ENCODE data around the gene FRAT1. TPM values are rescaled to one million over a fixed set of nuclear protein-coding genes. Genes with fewer than 3 reads are reported as not detected.

FRAT1 gene
- total and polyA plus RNA-seq, 4 experiments from 2014 or later, result 9.0 to 21.8 (median 16.4) TPM

DNA sequence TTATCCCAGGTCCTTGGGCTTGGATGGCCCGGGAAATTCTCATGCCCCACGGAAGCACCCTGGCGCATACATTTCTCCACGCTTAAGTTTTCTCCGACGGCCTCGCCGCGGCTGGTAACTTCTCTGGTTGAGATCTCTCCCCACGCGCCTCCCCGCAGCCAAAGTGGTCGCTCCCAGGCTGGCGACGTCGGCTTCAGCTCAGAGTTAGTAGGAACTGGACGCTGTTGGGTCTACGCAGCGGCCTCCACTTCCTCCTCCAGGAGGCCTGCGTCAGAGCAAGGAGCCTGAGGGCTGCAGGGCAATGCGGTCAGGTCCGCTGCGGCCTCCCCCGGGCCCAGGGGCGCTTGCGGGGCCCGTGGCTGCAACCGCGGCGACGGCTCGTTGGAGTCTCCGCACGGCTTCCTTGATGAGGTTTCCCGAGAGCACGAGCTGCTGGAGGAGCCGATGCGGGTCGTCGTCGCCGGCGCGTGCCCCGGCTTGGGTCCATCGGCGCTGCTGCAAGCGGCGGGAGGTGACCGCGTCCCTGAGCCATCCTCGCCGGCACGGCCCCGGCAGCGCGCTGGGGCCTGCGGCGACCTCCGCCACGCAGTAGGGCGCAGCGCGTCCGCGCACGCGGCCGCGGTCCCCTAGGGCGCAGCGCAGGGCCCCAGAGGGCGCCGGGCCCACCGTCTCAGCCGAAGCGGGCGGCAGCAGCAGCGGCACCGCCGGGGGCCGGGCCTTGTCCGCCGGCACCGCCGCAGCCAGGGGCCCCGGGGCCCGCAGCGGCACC, 14.7 kb downstream of the FRAT1 start:
- H3K4me1 ChIP-seq (ENCODE audit: insufficient read depth, low read length), result peaks cover 35% of the 10 kb centered on the region
- peaks cover 0 to 1% of the 10 kb centered on the region in 2 donors for H3K27me3 Mint-ChIP-seq
- H3K36me3 ChIP-seq (ENCODE audit: insufficient read depth, low read length), result peaks cover 4% of the 10 kb centered on the region
- peak overlapping the region; percentile 88 to 94 (median 92) for H3K27ac Mint-ChIP-seq
- peaks cover 9 to 26% of the 10 kb centered on the region in 2 donors for H3K36me3 Mint-ChIP-seq
- H3K4me1 Mint-ChIP-seq, result peaks cover 27 to 50% (median 36%) of the 10 kb centered on the region in 4 donors
- no peaks in the 10 kb centered on the region for H3K9me3 ChIP-seq (ENCODE audit: control insufficient read depth in 1 of 2, low read length in 2 of 2)
- H3K27me3 ChIP-seq (ENCODE audit: insufficient read depth, low read length), result no peaks in the 10 kb centered on the region
- CTCF ChIA-PET (ENCODE audit: partially characterized antibody), result interaction anchor here (0.8 to 5.6 kb wide), 9 partner anchors 9 to 68 kb away, joined by 3 to 31 read pairs (median 6); partner anchors contain the start of genes FRAT1 and RRP12
- H3K9me3 Mint-ChIP-seq, result no peaks in the 10 kb centered on the region
- POLR2A ChIA-PET (ENCODE audit: partially characterized antibody), result interaction anchor here (0.6 to 8.7 kb wide), 11 partner anchors 8 to 802 kb away, joined by 3 to 265 read pairs (median 4); partner anchors contain the start of genes ARHGAP19, FRAT1, PGAM1 and RRP12
- H3K27ac ChIP-seq (ENCODE audit: low read depth, low read length), result peak overlapping the region; percentile 98
- peak overlapping the region; percentile 64 to 67 for H3K4me3 ChIP-seq (ENCODE audit: low read length in 2 of 2)
- H3K4me3 Mint-ChIP-seq, result peak overlapping the region; percentile 88 to 95 (median 92)
- intact Hi-C loops (cut with micrococcal nuclease), result loop anchor here (1.0 to 2.0 kb wide), 6 partner anchors 13 to 1639 kb away; partner anchors contain the start of genes ARHGAP19, MMS19, RRP12 and UBTD1
- peak in 3 of 5 donors; percentile 14 to 29 (median 25) for DNase-seq

- Histone ChIP-seq H3K4me1 (ENCODE audit: insufficient read depth, low read length) (peaks cover 35% of the 10 kb centered on the region), H3K4me3 (ENCODE audit: low read length in 2 of 2) (peak within 1 kb of the TSS; percentile 64 to 67), H3K27ac (ENCODE audit: low read depth, low read length) (peak within 1 kb of the TSS; percentile 98), H3K9me3 (ENCODE audit: control insufficient read depth in 1 of 2, low read length in 2 of 2) (no peaks in the 10 kb centered on the region), H3K36me3 (ENCODE audit: insufficient read depth, low read length) (peaks cover 4% of the 10 kb centered on the region), H3K27me3 (ENCODE audit: insufficient read depth, low read length) (no peaks in the 10 kb centered on the region)
- peaks cover 0 to 2% (median 0%) of the 10 kb centered on the region in 8 donors for H3K9me3 Mint-ChIP-seq
- peaks cover 0 to 1% of the 10 kb centered on the region in 2 donors for H3K27me3 Mint-ChIP-seq
- peaks cover 9 to 20% of the 10 kb centered on the region in 2 donors for H3K36me3 Mint-ChIP-seq
- ChIA-PET POLR2A (ENCODE audit: partially characterized antibody) (interaction anchor here (1.1 to 8.7 kb wide), 7 partner anchors 9 to 91 kb away, joined by 3 to 265 read pairs (median 11); partner anchors contain the start of genes ARHGAP19, FRAT1, PGAM1 and RRP12), CTCF (ENCODE audit: partially characterized antibody) (interaction anchor here (0.9 to 5.6 kb wide), 2 partner anchors 15 to 56 kb away, joined by 5 to 31 read pairs; partner anchors contain the start of gene FRAT1)
- H3K27ac Mint-ChIP-seq, result peak within 1 kb of the TSS; percentile 88 to 95 (median 93)
- intact Hi-C loops (cut with micrococcal nuclease), result loop anchor here (1.0 to 2.0 kb wide), 5 partner anchors 14 to 1640 kb away; partner anchors contain the start of genes ARHGAP19, MMS19, RRP12 and UBTD1
- H3K4me3 Mint-ChIP-seq, result peak within 1 kb of the TSS; percentile 88 to 95 (median 92)
- DNase-seq, result peak; percentile 86 to 95 (median 92)
- peaks cover 26 to 44% (median 34%) of the 10 kb centered on the region in 4 donors for H3K4me1 Mint-ChIP-seq
Observed at GRCh38 chr10:97334370-97335175, 15.5 kb downstream of the FRAT1 start, which contains the start of gene FRAT2. TSS of gene FRAT2 (minus strand) at chr10:97334729. CDS start at chr10:97334572, 157 bp downstream.

- CTCF ChIA-PET (ENCODE audit: partially characterized antibody), result no interaction called here
- peaks cover 31% of the 10 kb centered on the region for H3K4me1 ChIP-seq (ENCODE audit: insufficient read depth, low read length)
- H3K9me3 ChIP-seq (ENCODE audit: control insufficient read depth in 1 of 2, low read length in 2 of 2), result no peaks in the 10 kb centered on the region
- peak overlapping the region in 6 of 7 donors; percentile 10 to 90 (median 68) for H3K27ac Mint-ChIP-seq
- H3K27ac ChIP-seq (ENCODE audit: low read depth, low read length), result peak overlapping the region; percentile 98
- POLR2A ChIA-PET (ENCODE audit: partially characterized antibody), result interaction anchor here (8.7 kb wide), 1 partner anchor 15 kb away, joined by 265 read pairs; the partner anchor contains the start of gene FRAT1
- H3K4me1 Mint-ChIP-seq, result peaks cover 22 to 38% (median 30%) of the 10 kb centered on the region in 4 donors
- H3K36me3 Mint-ChIP-seq, result peaks cover 4 to 16% of the 10 kb centered on the region in 2 donors
- peaks cover 0 to 2% (median 0%) of the 10 kb centered on the region in 8 donors for H3K9me3 Mint-ChIP-seq
- H3K4me3 Mint-ChIP-seq, result peak overlapping the region; percentile 62 to 86 (median 73)
- no peaks in the 10 kb centered on the region for H3K27me3 ChIP-seq (ENCODE audit: insufficient read depth, low read length)
- peaks cover 0 to 1% of the 10 kb centered on the region in 2 donors for H3K27me3 Mint-ChIP-seq
- DNase-seq, result no peak
- peaks cover 1% of the 10 kb centered on the region for H3K36me3 ChIP-seq (ENCODE audit: insufficient read depth, low read length)
- intact Hi-C loops (cut with micrococcal nuclease), result loop anchor here (2.0 kb wide), 1 partner anchor 1640 kb away; no protein-coding TSS in a partner anchor
- H3K4me3 ChIP-seq (ENCODE audit: low read length in 2 of 2), result peak overlapping the region in 1 of 2 donors; percentile 67
Observed at GRCh38 chr10:97335188-97335619, 16.1 kb downstream of the FRAT1 start.

GRCh38 chr10:97336006-97336405, 16.9 kb downstream of the FRAT1 start:
- H3K4me3 Mint-ChIP-seq, result peak overlapping the region in 7 of 8 donors; percentile 61 to 76 (median 71)
- peaks cover 0 to 2% (median 0%) of the 10 kb centered on the region in 8 donors for H3K9me3 Mint-ChIP-seq
- Histone ChIP-seq H3K27ac (ENCODE audit: low read depth, low read length) (no peak overlapping the region), H3K27me3 (ENCODE audit: insufficient read depth, low read length) (no peaks in the 10 kb centered on the region), H3K4me3 (ENCODE audit: low read length in 2 of 2) (no peak overlapping the region), H3K36me3 (ENCODE audit: insufficient read depth, low read length) (no peaks in the 10 kb centered on the region), H3K9me3 (ENCODE audit: control insufficient read depth in 1 of 2, low read length in 2 of 2) (no peaks in the 10 kb centered on the region), H3K4me1 (ENCODE audit: insufficient read depth, low read length) (peaks cover 25% of the 10 kb centered on the region)
- H3K27ac Mint-ChIP-seq, result peak overlapping the region in 5 of 7 donors; percentile 74 to 90 (median 80)
- no peak for DNase-seq
- H3K36me3 Mint-ChIP-seq, result peaks cover 4 to 15% of the 10 kb centered on the region in 2 donors
- intact Hi-C loops (cut with micrococcal nuclease), result no loop called here
- H3K27me3 Mint-ChIP-seq, result peaks cover 0 to 1% of the 10 kb centered on the region in 2 donors
- ChIA-PET CTCF (ENCODE audit: partially characterized antibody) (no interaction called here), POLR2A (ENCODE audit: partially characterized antibody) (no interaction called here)
- H3K4me1 Mint-ChIP-seq, result peaks cover 21 to 33% (median 28%) of the 10 kb centered on the region in 4 donors

- intact Hi-C loops (cut with micrococcal nuclease), result no loop called here
- Mint-ChIP-seq H3K27ac (peak overlapping the region in 4 of 7 donors; percentile 27 to 90 (median 81)), H3K4me3 (peak overlapping the region in 2 of 8 donors; percentile 61 to 76), H3K27me3 (peaks cover 0 to 1% of the 10 kb centered on the region in 2 donors), H3K4me1 (peaks cover 17 to 29% (median 24%) of the 10 kb centered on the region in 4 donors), H3K36me3 (peaks cover 0 to 12% of the 10 kb centered on the region in 2 donors), H3K9me3 (peaks cover 0 to 2% (median 0%) of the 10 kb centered on the region in 8 donors)
- CTCF ChIA-PET (ENCODE audit: partially characterized antibody), result no interaction called here
- Histone ChIP-seq H3K27ac (ENCODE audit: low read depth, low read length) (no peak overlapping the region), H3K36me3 (ENCODE audit: insufficient read depth, low read length) (no peaks in the 10 kb centered on the region), H3K27me3 (ENCODE audit: insufficient read depth, low read length) (no peaks in the 10 kb centered on the region), H3K9me3 (ENCODE audit: control insufficient read depth in 1 of 2, low read length in 2 of 2) (no peaks in the 10 kb centered on the region), H3K4me1 (ENCODE audit: insufficient read depth, low read length) (peaks cover 21% of the 10 kb centered on the region), H3K4me3 (ENCODE audit: low read length in 2 of 2) (no peak overlapping the region)
- POLR2A ChIA-PET (ENCODE audit: partially characterized antibody), result no interaction called here
- no peak for DNase-seq
Observed at GRCh38 chr10:97336446-97336845, 17.4 kb downstream of the FRAT1 start.

DNA sequence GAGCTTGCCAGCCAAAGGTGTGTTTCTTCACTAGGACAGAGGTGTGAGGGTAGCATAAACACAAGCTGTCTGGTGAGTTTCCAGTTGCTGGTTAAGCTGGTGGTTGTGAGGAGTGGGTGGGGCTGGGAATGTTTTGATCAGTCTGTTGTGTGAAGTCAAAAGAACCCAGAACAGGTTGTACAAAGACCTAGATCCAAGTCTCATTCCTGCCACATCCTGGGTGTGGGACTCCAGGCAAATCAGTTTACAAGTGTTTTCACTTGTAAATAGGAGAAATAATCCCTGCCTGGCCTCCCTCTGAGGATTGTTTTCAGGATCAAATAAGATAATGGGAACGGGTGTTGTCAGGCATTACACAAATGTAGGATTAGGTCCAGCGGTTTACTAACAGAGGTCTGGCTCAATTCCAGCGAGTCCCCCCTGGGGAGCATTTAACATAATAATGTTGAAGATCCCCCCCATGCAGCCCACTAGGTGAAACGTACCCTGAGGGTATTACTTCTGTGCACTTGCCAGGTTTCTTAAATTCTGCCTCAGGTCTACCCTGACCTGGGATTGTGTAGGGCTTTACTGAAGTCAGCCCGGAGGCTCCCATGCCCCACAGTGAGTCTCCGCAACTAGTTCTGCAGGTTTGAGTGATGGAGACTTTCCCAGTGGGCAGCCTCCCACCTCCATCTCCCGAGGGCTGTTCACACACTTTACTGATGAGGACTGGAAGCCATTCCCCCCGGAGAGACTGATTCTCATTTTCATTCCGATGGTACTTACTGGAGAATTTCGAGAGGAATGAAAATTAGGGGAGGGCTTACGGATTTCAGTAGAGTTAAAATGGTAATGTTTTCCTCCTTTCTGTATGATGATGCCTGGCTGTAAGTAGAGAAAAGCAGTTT, 18.1 kb downstream of the FRAT1 start:
- no peaks in the 10 kb centered on the region for H3K9me3 ChIP-seq (ENCODE audit: control insufficient read depth in 1 of 2, low read length in 2 of 2)
- H3K4me1 ChIP-seq (ENCODE audit: insufficient read depth, low read length), result peaks cover 13% of the 10 kb centered on the region
- H3K4me3 Mint-ChIP-seq, result peak overlapping the region in 1 of 8 donors; percentile 76
- peaks cover 0 to 1% of the 10 kb centered on the region in 2 donors for H3K27me3 Mint-ChIP-seq
- H3K27ac ChIP-seq (ENCODE audit: low read depth, low read length), result no peak overlapping the region
- no peak for DNase-seq
- no peak overlapping the region for H3K4me3 ChIP-seq (ENCODE audit: low read length in 2 of 2)
- H3K4me1 Mint-ChIP-seq, result peaks cover 13 to 22% (median 18%) of the 10 kb centered on the region in 4 donors
- H3K9me3 Mint-ChIP-seq, result peaks cover 0 to 2% (median 0%) of the 10 kb centered on the region in 8 donors
- H3K36me3 Mint-ChIP-seq, result peaks cover 0 to 11% of the 10 kb centered on the region in 2 donors
- POLR2A ChIA-PET (ENCODE audit: partially characterized antibody), result no interaction called here
- peak overlapping the region in 3 of 7 donors; percentile 27 to 90 (median 51) for H3K27ac Mint-ChIP-seq
- no peaks in the 10 kb centered on the region for H3K27me3 ChIP-seq (ENCODE audit: insufficient read depth, low read length)
- intact Hi-C loops (cut with micrococcal nuclease), result no loop called here
- H3K36me3 ChIP-seq (ENCODE audit: insufficient read depth, low read length), result no peaks in the 10 kb centered on the region
- CTCF ChIA-PET (ENCODE audit: partially characterized antibody), result interaction anchor here (0.5 to 0.8 kb wide), 2 partner anchors 18 to 40 kb away, joined by 3 to 4 read pairs; partner anchors contain the start of gene FRAT1

All from CD4-positive, alpha-beta memory T cell (primary cell).